Pancreas (tissue), 10 donors: ENCODE results near the gene MS4A8. TPM values are rescaled to one million over a fixed set of nuclear protein-coding genes. Genes with fewer than 3 reads are reported as not detected.
"Not testable (repeated sequence)": the region's sequence is repeated elsewhere in the genome, so short reads cannot be mapped to it uniquely, and the experiment has no call there.

Experiments
- ATAC-seq, 4 donors: fragments of 200-7000 bp; cut with Tn5 transposase; one replicate each; pipeline versions ENCODE4 v1.8.0 to v1.9.1; 2020; ENCODE audit warnings: mild to moderate bottlenecking in 4 of 4, moderate library complexity in 4 of 4
- DNase-seq, 6 donors: peaks; one replicate each; pipeline ENCODE4 v3.0.0-alpha.2; 2020
- FAIRE-seq: peaks from 2 replicates; lab custom pipeline; 2012; peaks lifted over from hg19 to GRCh38; lab: Jason Lieb, UNC
- H3K27ac ChIP-seq, 4 donors: fragments of 200-600 bp; sonication (generic); 1 replicate in 3 of 4; 2 replicates in 1 of 4; pipeline versions ENCODE4 v1.5.0 to v1.8.0; 2020
- H3K27me3 ChIP-seq, 4 donors: fragments of 200-600 bp; one replicate each; pipeline ENCODE4 v1.8.0; 2021
- H3K36me3 ChIP-seq, 3 donors: fragments of 200-600 bp; sonication (generic) in 1 of 3; one replicate each; pipeline versions ENCODE4 v1.5.0 to v1.8.0; 2020 to 2021
- H3K4me1 ChIP-seq, 3 donors: fragments of 200-600 bp; one replicate each; pipeline ENCODE4 v1.8.0; 2021
- H3K4me3 ChIP-seq, 4 donors: fragments of 200-600 bp; sonication (generic) in 2 of 4; one replicate each; pipeline versions ENCODE4 v1.5.0 to v1.8.0; 2020 to 2021
- H3K9me3 ChIP-seq, 4 donors: fragments of 200-600 bp; one replicate each; pipeline ENCODE4 v1.8.0; 2021
- CTCF ChIP-seq, 4 donors: fragments of 200-600 bp; sonication (generic) in 3 of 4; IDR thresholded peaks; one replicate each; pipeline versions ENCODE4 v1.5.0 to v1.8.0; 2021; ENCODE audit warnings: antibody characterized with exemption in 4 of 4
- WGBS, 2 donors: extraction: QIAGEN DNeasy Blood & Tissue Kit; methylation state at CpG; one replicate each; pipeline ENCODE4 v1.1.7; 2013; 5-methylcytosine and 5-hydroxymethylcytosine counted together
- intact Hi-C, 3 donors: fragments of 100-400 bp; cut with DNase I; formaldehyde crosslinking; loops; one replicate each; pipeline versions ENCODE4 v1.11.1 to v1.14.2; 2022
- polyA plus RNA-seq, 2 donors: library from polyadenylated mRNA; stranded (reverse); fragments of 200-250 nt; gene quantifications; one replicate each; pipeline ENCODE4 v1.2.3, GENCODE V29; 2013
- total RNA-seq, 6 donors: library from RNA; stranded (reverse); fragmentation: NEBNext Ultra II Directional in 4 of 6; extraction: Animal tissue kit (Norgen Biotek cat#: 25700) in 4 of 6; gene quantifications; one replicate each; pipeline versions ENCODE4 v1.2.1 to v1.2.4, GENCODE V29; 2021 to 2023
- donor health status: healthy with polysubstance abuse.
- donor health status: DM: no; HTN: no; CAD: no; lungs with moderate emphysema.
- donor health status: DM: no; HTN: no; CAD: no.
- donor health status: control.
- donor health status: control.
- donor health status: Bipolar disorder and iron deficiency.
- donor health status: DM: yes; HTN: yes; CAD: no.
- donor health status: DM: no; HTN: no; CAD: no.
- donor health status: DM: no; HTN: no; CAD: no.
- donor health status: DM: yes; HTN: yes; CAD: no.

The MS4A8 gene
- total RNA-seq (1 to 10 TPM in 4 of 6 donors, under 1 TPM in 2; 0.56 to 2.9 (median 1.7) TPM), polyA plus RNA-seq (1 to 10 TPM in 1 of 2 donors, under 1 TPM in 1; 0.91 to 4.2 TPM)

- ATAC-seq (peak; percentile 38 to 74 (median 62)), DNase-seq (peak in 2 of 6 donors; percentile 32 to 37)
- WGBS, 2 donors, result 0 to 2% methylated on average over 2 of the region's 2 CpGs
These were observed at the start of gene MS4A8 for GRCh38 chr11:60699284-60699691. Gene MS4A8, plus strand, starts transcription at chr11:60699612. Its CDS starts 1,249 bp downstream, at chr11:60700861.

GRCh38 chr11:60657888-60658287, 41.5 kb upstream of the MS4A8 start:
- Histone ChIP-seq H3K4me3 (no peak overlapping the region), H3K27me3 (no peaks in the 10 kb centered on the region), H3K27ac (peak overlapping the region; percentile 73 to 78 (median 74)), H3K4me1 (peaks cover 8 to 19% (median 17%) of the 10 kb centered on the region in 3 donors), H3K9me3 (no peaks in the 10 kb centered on the region), H3K36me3 (no peaks in the 10 kb centered on the region)
- 42 to 44% methylated on average over 4 of the region's 4 CpGs for WGBS, 2 donors
- peak; percentile 88 to 90 (median 88) for ATAC-seq
- peak in 5 of 6 donors; percentile 22 to 66 (median 52) for DNase-seq
- intact Hi-C loops, result no loop called here
- no peak for TF ChIP-seq CTCF (IDR thresholded peaks at IDR 0.05)
- FAIRE-seq, result no peak

More at GRCh38 chr11:60699284-60699691, at the start of gene MS4A8:
- H3K4me3 ChIP-seq, result peak within 1 kb of the TSS in 1 of 4 donors; percentile 3
- peaks cover 0 to 18% (median 13%) of the 10 kb centered on the region in 3 donors for H3K4me1 ChIP-seq
- peak; percentile 29 for FAIRE-seq
- H3K9me3 ChIP-seq, result no peaks in the 10 kb centered on the region
- H3K27me3 ChIP-seq, result no peaks in the 10 kb centered on the region
- intact Hi-C loops, result no loop called here
- no peak for TF ChIP-seq CTCF (IDR thresholded peaks at IDR 0.05)
- H3K27ac ChIP-seq, result peak within 1 kb of the TSS in 2 of 4 donors; percentile 10 to 34
- no peaks in the 10 kb centered on the region for H3K36me3 ChIP-seq

- FAIRE-seq (no peak), ATAC-seq (peak; percentile 94 to 96 (median 96)), DNase-seq (peak in 2 of 6 donors; percentile 33 to 35)
- no peaks in the 10 kb centered on the region for H3K36me3 ChIP-seq
- no peaks in the 10 kb centered on the region for H3K9me3 ChIP-seq
- intact Hi-C loops, result no loop called here
- no peak overlapping the region for H3K4me3 ChIP-seq
- peaks cover 8 to 19% (median 17%) of the 10 kb centered on the region in 3 donors for H3K4me1 ChIP-seq
- WGBS, 2 donors, result 10 to 30% methylated on average over 1 of the region's 1 CpG
- H3K27ac ChIP-seq, result peak overlapping the region; percentile 73 to 78 (median 74)
- no peaks in the 10 kb centered on the region for H3K27me3 ChIP-seq
- no peak for TF ChIP-seq CTCF (IDR thresholded peaks at IDR 0.05)
These were observed 41.0 kb upstream of the MS4A8 start for GRCh38 chr11:60658409-60658808.

GRCh38 chr11:60672255-60672654, 27.2 kb upstream of the MS4A8 start:
- DNase-seq (no peak), ATAC-seq (no peak), FAIRE-seq (no peak)
- intact Hi-C loops, result no loop called here
- Histone ChIP-seq H3K27ac (no peak overlapping the region), H3K4me3 (no peak overlapping the region), H3K36me3 (no peaks in the 10 kb centered on the region), H3K9me3 (peaks cover 0 to 3% (median 0%) of the 10 kb centered on the region in 4 donors), H3K4me1 (no peaks in the 10 kb centered on the region), H3K27me3 (no peaks in the 10 kb centered on the region)
- no peak for TF ChIP-seq CTCF (IDR thresholded peaks at IDR 0.05)
- 76 to 90% methylated on average over 3 of the region's 3 CpGs for WGBS, 2 donors

- H3K36me3 ChIP-seq, DNase-seq, ATAC-seq, FAIRE-seq, H3K27me3 ChIP-seq, H3K4me3 ChIP-seq, intact Hi-C loops, H3K9me3 ChIP-seq, H3K27ac ChIP-seq: not testable (repeated sequence)
- peaks cover 7 to 15% (median 9%) of the 10 kb centered on the region in 3 donors for H3K4me1 ChIP-seq
- WGBS, 2 donors, result 93 to 94% methylated on average over 2 of the region's 2 CpGs
These were observed 21.2 kb upstream of the MS4A8 start for GRCh38 chr11:60678231-60678630.
